Neuronal stem cell (in vitro differentiated cells): ENCODE data around the gene BMF.

Experiments used
- DNase-seq: peaks from one replicate; pipeline ENCODE4 v3.0.0-alpha.2; 2013; ENCODE audit warnings: low spot score
- H2AFZ ChIP-seq: one replicate; pipeline ENCODE4 v1.6.1; 2013; ENCODE audit warnings: mild to moderate bottlenecking, low read length, inconsistent platforms
- H2AK5ac ChIP-seq: 2 replicates; pipeline ENCODE4 v1.6.1; 2013; ENCODE audit warnings: low read depth, mild to moderate bottlenecking, inconsistent platforms, low read length, moderate library complexity, mixed read lengths
- H2BK120ac ChIP-seq: 2 replicates; pipeline ENCODE4 v1.6.1; 2013; ENCODE audit warnings: low read depth, mild to moderate bottlenecking, inconsistent platforms, low read length, moderate library complexity, mixed read lengths
- H2BK12ac ChIP-seq: one replicate; pipeline ENCODE4 v1.6.1; 2013; ENCODE audit warnings: low read length, inconsistent platforms
- H2BK15ac ChIP-seq: 2 replicates; pipeline ENCODE4 v1.6.1; 2013; ENCODE audit warnings: mild to moderate bottlenecking, low read length, inconsistent platforms, mixed read lengths
- H2BK5ac ChIP-seq: one replicate; pipeline ENCODE4 v1.6.1; 2013; ENCODE audit warnings: inconsistent platforms, mild to moderate bottlenecking, low read length, moderate library complexity
- H3K14ac ChIP-seq: one replicate; pipeline ENCODE4 v1.6.1; 2013; ENCODE audit warnings: low read length, inconsistent platforms
- H3K18ac ChIP-seq: 2 replicates; pipeline ENCODE4 v1.6.1; 2013; ENCODE audit warnings: low read length, inconsistent platforms
- H3K23ac ChIP-seq: 2 replicates; pipeline ENCODE4 v1.6.1; 2013; ENCODE audit warnings: low read depth, mild to moderate bottlenecking, mixed read lengths, low read length, inconsistent platforms; ENCODE audit not compliant: poor library complexity
- H3K27ac ChIP-seq: replicated peaks from 3 replicates; pipeline ENCODE4 v1.5.1; 2013; ENCODE audit warnings: low read length, inconsistent platforms
- H3K27me3 ChIP-seq, 3 experiments: 2 replicates each; pipeline ENCODE4 v1.6.1; 2013; ENCODE audit warnings: low read length in 3 of 3, mild to moderate bottlenecking in 2 of 3, inconsistent platforms in 1 of 3, low read depth in 1 of 3, mixed read lengths in 1 of 3, moderate library complexity in 1 of 3; ENCODE audit not compliant: control insufficient read depth in 3 of 3, insufficient read depth in 3 of 3
- H3K36me3 ChIP-seq, 2 donors: replicated peaks in 1 of 2; 2 replicates each; pipeline ENCODE4 v1.6.1; 2013; ENCODE audit warnings: low read length in 2 of 2; ENCODE audit not compliant: control insufficient read depth in 2 of 2, insufficient read depth in 2 of 2
- H3K4ac ChIP-seq: 2 replicates; pipeline ENCODE4 v1.6.1; 2013; ENCODE audit warnings: inconsistent platforms, mild to moderate bottlenecking, low read length, moderate library complexity
- H3K4me1 ChIP-seq, 2 donors: 1 replicate in 1 of 2; 2 replicates in 1 of 2; pipeline ENCODE4 v1.6.1; 2013; ENCODE audit warnings: low read length in 2 of 2, low read depth in 1 of 2; ENCODE audit not compliant: control insufficient read depth in 2 of 2, insufficient read depth in 1 of 2
- H3K4me2 ChIP-seq: one replicate; pipeline ENCODE4 v1.6.1; 2013; ENCODE audit warnings: mild to moderate bottlenecking, low read length, inconsistent platforms; ENCODE audit not compliant: insufficient read depth, poor library complexity, severe bottlenecking
- H3K4me3 ChIP-seq, 2 donors: 2 replicates each; pipeline ENCODE4 v1.5.1; 2013; ENCODE audit warnings: low read length in 2 of 2, mild to moderate bottlenecking in 2 of 2, inconsistent platforms in 1 of 2, moderate library complexity in 1 of 2
- H3K79me1 ChIP-seq: one replicate; pipeline ENCODE4 v1.6.1; 2013; ENCODE audit warnings: low read depth, mild to moderate bottlenecking, inconsistent platforms, low read length, moderate library complexity
- H3K9ac ChIP-seq: one replicate; pipeline ENCODE4 v1.6.1; 2013; ENCODE audit warnings: mild to moderate bottlenecking, low read depth, low read length, inconsistent platforms; ENCODE audit not compliant: poor library complexity
- H3K9me3 ChIP-seq, 2 donors: replicated peaks in 1 of 2; 2 replicates each; pipeline versions ENCODE3 to v1.6.1; 2013; ENCODE audit warnings: low read length in 2 of 2, mild to moderate bottlenecking in 2 of 2, inconsistent platforms in 1 of 2, low read depth in 1 of 2, mixed read lengths in 1 of 2, moderate library complexity in 1 of 2; ENCODE audit not compliant: control insufficient read depth in 2 of 2, insufficient read depth in 1 of 2
- H4K8ac ChIP-seq: one replicate; pipeline ENCODE4 v1.6.1; 2013; ENCODE audit warnings: low read depth, mild to moderate bottlenecking, inconsistent platforms, low read length, moderate library complexity
- H4K91ac ChIP-seq: one replicate; pipeline ENCODE4 v1.6.1; 2013; ENCODE audit warnings: low read length, low read depth, mild to moderate bottlenecking, inconsistent platforms; ENCODE audit not compliant: poor library complexity
- WGBS, 2 donors: extraction: QIAGEN DNeasy Blood & Tissue Kit; methylation state at CpG; one replicate each; pipeline ENCODE4 v1.1.7; 2013; ENCODE audit warnings: missing lambda C conversion rate in 2 of 2, mixed read lengths in 1 of 2; ENCODE audit not compliant: insufficient read length in 2 of 2, insufficient replicate concordance in 1 of 2; ENCODE audit errors: extremely low coverage in 2 of 2; 5-methylcytosine and 5-hydroxymethylcytosine counted together

BMF gene

DNA sequence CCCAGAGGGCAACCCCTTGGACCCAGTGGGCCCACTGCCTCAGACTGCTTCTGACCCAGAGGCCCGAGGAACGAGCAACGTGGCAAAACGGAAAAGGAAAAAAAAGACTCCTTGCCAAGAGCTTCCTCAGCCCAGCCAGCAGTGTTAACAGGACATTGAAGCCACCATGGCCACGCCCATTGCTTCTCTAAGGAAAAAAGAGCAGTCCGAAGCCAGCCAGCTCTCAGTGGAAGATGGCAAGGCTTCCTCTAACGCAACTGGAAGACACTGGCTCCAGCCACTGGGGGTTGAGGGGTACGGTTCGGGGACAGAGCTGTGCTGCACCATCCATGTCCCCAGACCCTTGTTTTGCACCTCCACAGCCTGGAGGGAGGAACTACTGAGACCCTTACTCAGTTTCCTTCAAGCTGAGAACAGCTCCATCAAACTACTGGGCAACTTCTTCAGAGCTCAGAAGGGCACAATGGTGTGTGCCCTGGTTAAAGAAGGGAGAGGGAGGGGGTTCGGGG, 10.7 kb downstream of the BMF start:
- Histone ChIP-seq H3K4me1 (peaks cover 23 to 32% of the 10 kb centered on the region in 2 donors), H3K18ac (no peak overlapping the region), H4K8ac (no peak overlapping the region), H3K23ac (no peak overlapping the region), H3K4me2 (no peak overlapping the region), H3K36me3 (peaks cover 0 to 2% of the 10 kb centered on the region in 2 donors), H3K79me1 (no peaks in the 10 kb centered on the region), H3K4me3 (no peak overlapping the region), H2BK12ac (no peak overlapping the region), H2BK15ac (no peak overlapping the region), H4K91ac (no peak overlapping the region), H2AK5ac (no peak overlapping the region), H3K27me3 (peaks cover 0 to 11% (median 0%) of the 10 kb centered on the region in 3 experiments), H2BK5ac (no peak overlapping the region), H3K9ac (no peak overlapping the region), H3K27ac (no peak overlapping the region), H3K4ac (no peak overlapping the region), H2AFZ (no peak overlapping the region), H3K14ac (no peak overlapping the region), H2BK120ac (no peak overlapping the region), H3K9me3 (no peaks in the 10 kb centered on the region)
- WGBS, 2 donors: no CpG with 5 or more reads among the region's 10 CpGs
- DNase-seq: no peak

DNA sequence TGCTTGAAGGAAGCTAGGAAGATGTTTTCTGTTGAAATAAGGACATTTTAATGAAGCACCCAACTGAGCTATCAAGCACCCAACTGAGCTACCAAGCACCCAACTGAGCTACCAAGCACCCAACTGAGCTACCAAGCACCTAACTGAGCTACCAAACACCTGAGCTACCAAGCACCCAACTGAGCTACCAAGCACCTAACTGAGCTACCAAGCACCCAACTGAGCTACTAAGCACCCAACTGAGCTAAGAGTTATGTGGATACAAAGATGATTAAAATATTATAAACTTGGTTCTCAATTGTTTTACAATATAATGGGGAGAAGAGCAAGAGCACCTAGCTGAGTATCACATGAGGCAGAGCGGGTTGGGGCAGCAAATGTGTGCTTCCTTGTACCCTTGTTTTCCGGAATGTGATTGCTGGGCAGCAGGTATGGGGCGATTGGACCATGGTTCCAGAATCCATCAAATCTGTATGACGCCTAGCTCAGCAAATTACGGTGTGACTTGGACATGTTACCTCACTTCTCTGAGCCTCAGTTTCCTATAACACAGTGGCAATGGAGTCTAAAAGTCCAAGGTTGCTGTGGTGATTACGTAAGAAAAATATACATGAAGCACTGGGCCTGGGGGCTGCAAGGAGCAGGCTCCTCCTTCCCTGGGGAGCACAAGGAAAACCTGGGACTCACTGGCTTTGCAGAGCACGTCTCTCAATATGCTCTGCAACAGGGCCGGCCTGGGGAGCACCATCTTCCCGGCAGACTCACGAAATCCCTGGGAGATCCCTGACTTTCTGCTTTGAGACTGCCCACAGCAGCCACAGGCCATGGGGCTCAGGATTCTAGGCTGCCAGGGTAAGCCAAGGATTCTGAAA, 11.3 kb downstream of the BMF start:
- Histone ChIP-seq H3K4me3 (no peak overlapping the region), H3K4ac (no peak overlapping the region), H3K14ac (no peak overlapping the region), H3K27me3 (peaks cover 0 to 8% (median 0%) of the 10 kb centered on the region in 3 experiments), H3K27ac (no peak overlapping the region), H3K18ac (no peak overlapping the region), H2BK15ac (no peak overlapping the region), H2BK120ac (no peak overlapping the region), H3K9me3 (no peaks in the 10 kb centered on the region), H3K79me1 (no peaks in the 10 kb centered on the region), H2AK5ac (no peak overlapping the region), H4K91ac (no peak overlapping the region), H2BK12ac (no peak overlapping the region), H3K36me3 (peaks cover 0 to 2% of the 10 kb centered on the region in 2 donors), H2AFZ (no peak overlapping the region), H3K4me2 (no peak overlapping the region), H3K23ac (no peak overlapping the region), H3K9ac (no peak overlapping the region), H2BK5ac (no peak overlapping the region), H4K8ac (no peak overlapping the region), H3K4me1 (peaks cover 27 to 39% of the 10 kb centered on the region in 2 donors)
- no CpG with 5 or more reads among the region's 10 CpGs for WGBS, 2 donors
- DNase-seq: no peak

DNA sequence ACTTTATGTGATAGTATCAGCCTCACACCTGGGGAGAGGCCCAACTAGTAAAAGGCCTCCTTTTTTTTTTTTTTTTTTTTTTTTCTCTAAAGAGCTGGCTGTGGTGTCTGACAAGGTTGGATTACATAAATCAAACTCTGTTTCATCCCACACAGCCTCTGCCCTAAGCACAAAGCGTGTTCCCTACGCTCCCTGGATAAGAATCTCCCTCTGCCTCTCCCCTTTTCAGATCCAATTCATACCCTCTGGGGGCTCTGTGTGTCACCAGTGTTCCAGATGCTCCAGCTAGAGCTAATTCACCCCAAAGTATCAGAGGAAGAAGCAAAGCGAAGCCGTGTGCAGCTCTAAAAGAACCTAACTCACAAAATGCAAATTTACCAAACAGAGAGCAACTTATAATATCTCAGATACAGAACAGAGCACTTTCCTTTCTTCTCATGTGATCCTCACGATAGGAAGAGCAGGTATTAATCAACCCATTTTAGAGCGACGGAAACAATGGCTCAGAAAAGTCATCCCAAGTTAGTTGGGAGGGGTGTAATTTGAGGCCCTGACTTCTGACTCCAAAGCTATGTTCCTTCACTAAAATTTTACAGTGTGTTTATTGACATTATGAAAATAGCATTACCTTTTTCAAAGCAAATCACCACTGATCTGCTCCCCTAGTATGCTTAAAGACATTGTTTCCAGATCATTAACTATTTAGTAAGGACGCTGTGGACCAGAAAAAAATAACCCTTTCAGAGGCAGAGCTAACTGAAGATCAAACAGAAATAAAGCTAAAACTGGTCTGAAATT, 12.4 kb downstream of the BMF start:
- Histone ChIP-seq H3K4me1 (peaks cover 36 to 49% of the 10 kb centered on the region in 2 donors), H3K18ac (no peak overlapping the region), H2BK120ac (no peak overlapping the region), H3K36me3 (no peaks in the 10 kb centered on the region), H3K4me3 (no peak overlapping the region), H2AFZ (no peak overlapping the region), H3K27ac (no peak overlapping the region), H2AK5ac (no peak overlapping the region), H3K79me1 (no peaks in the 10 kb centered on the region), H2BK5ac (no peak overlapping the region), H2BK15ac (no peak overlapping the region), H3K4me2 (no peak overlapping the region), H4K91ac (no peak overlapping the region), H3K9ac (no peak overlapping the region), H3K27me3 (peaks cover 0 to 8% (median 0%) of the 10 kb centered on the region in 3 experiments), H4K8ac (no peak overlapping the region), H2BK12ac (no peak overlapping the region), H3K4ac (no peak overlapping the region), H3K23ac (no peak overlapping the region), H3K14ac (no peak overlapping the region), H3K9me3 (no peaks in the 10 kb centered on the region)
- DNase-seq: no peak
- WGBS, 2 donors: no CpG with 5 or more reads among the region's 8 CpGs
